Lung (tissue), 12 donors: ENCODE data around the gene PLIN5. TPM values are rescaled to one million over a fixed set of nuclear protein-coding genes. Genes with fewer than 3 reads are reported as not detected.

Experiments
- ATAC-seq: fragments of 200-7000 bp; cut with Tn5 transposase; one replicate; pipeline ENCODE4 v1.9.1; 2020; ENCODE audit warnings: moderate number of reproducible peaks; ENCODE audit not compliant: insufficient read depth, low FRiP score
- DNase-seq, 3 donors: peaks; one replicate each; pipeline ENCODE4 v3.0.0-alpha.2; 2013 to 2017
- H3K27ac ChIP-seq, 2 donors: one replicate each; pipeline ENCODE4 v1.5.1; 2013; ENCODE audit warnings: mild to moderate bottlenecking in 2 of 2, moderate library complexity in 2 of 2, control low read depth in 1 of 2, inconsistent platforms in 1 of 2, low read depth in 1 of 2, low read length in 1 of 2
- H3K27me3 ChIP-seq, 3 donors: one replicate each; pipeline ENCODE4 v1.5.1; 2013; ENCODE audit warnings: low read length in 2 of 3; ENCODE audit not compliant: control insufficient read depth in 3 of 3, insufficient read depth in 3 of 3
- H3K36me3 ChIP-seq, 4 donors: one replicate each; pipeline ENCODE4 v1.5.1; 2013; ENCODE audit warnings: low read length in 4 of 4, mild to moderate bottlenecking in 1 of 4, moderate library complexity in 1 of 4; ENCODE audit not compliant: control insufficient read depth in 4 of 4, insufficient read depth in 4 of 4
- H3K4me1 ChIP-seq, 5 donors: one replicate each; pipeline ENCODE4 v1.5.1; 2013; ENCODE audit warnings: low read length in 5 of 5, mild to moderate bottlenecking in 2 of 5, moderate library complexity in 1 of 5; ENCODE audit not compliant: control insufficient read depth in 5 of 5, insufficient read depth in 5 of 5
- H3K4me3 ChIP-seq: one replicate; pipeline ENCODE4 v1.5.1; 2013; ENCODE audit warnings: mild to moderate bottlenecking, control low read depth, moderate library complexity
- H3K9ac ChIP-seq, 2 donors: one replicate each; pipeline ENCODE4 v1.5.1; 2013; ENCODE audit warnings: low read length in 2 of 2, control low read depth in 1 of 2; ENCODE audit not compliant: insufficient read depth in 1 of 2
- H3K9me3 ChIP-seq, 4 donors: one replicate each; pipeline ENCODE4 v1.5.1; 2013; ENCODE audit warnings: low read length in 3 of 4, mild to moderate bottlenecking in 1 of 4, moderate library complexity in 1 of 4; ENCODE audit not compliant: control insufficient read depth in 4 of 4, insufficient read depth in 3 of 4
- CTCF ChIP-seq: IDR thresholded peaks from 2 replicates; pipeline ENCODE4 v1.5.1; 2012; ENCODE audit warnings: mild to moderate bottlenecking; ENCODE audit errors: control extremely low read depth, extremely low read depth
- WGBS, 2 donors: extraction: QIAGEN DNeasy Blood & Tissue Kit; methylation state at CpG; one replicate each; pipeline ENCODE4 v1.1.7; 2013; 5-methylcytosine and 5-hydroxymethylcytosine counted together
- polyA plus RNA-seq, 2 donors: library from polyadenylated mRNA; stranded (reverse); fragments of 200-250 nt; gene quantifications; one replicate each; pipeline ENCODE4 v1.2.1, GENCODE V29; 2013
- total RNA-seq, 2 donors: library from RNA; depleted of rRNA in 1 of 2; stranded (reverse); fragments of >200 nt in 1 of 2; gene quantifications; one replicate each; pipeline ENCODE4 v1.2.1, GENCODE V29; 2014 to 2021
- donor health status: control.
- donor health status: control.
- donor health status: Bipolar disorder and iron deficiency.
- donor health status: healthy.
- donor health status: DM: yes; HTN: yes; CAD: no.

The PLIN5 gene
- total and polyA plus RNA-seq, 4 donors = 7.5 to 37.3 (median 24.5) TPM

- no peaks in the 10 kb centered on the region for H3K4me1 ChIP-seq
- DNase-seq (no peak), ATAC-seq (no peak)
- no peak for TF ChIP-seq CTCF
- peaks cover 0 to 6% (median 0%) of the 10 kb centered on the region in 4 donors for H3K9me3 ChIP-seq
- H3K9ac ChIP-seq = no peak overlapping the region
- 96 to 97% methylated on average over 32 to 41 of the region's 41 CpGs for whole genome bisulfite sequencing, 2 donors
- no peak overlapping the region for H3K4me3 ChIP-seq
- H3K36me3 ChIP-seq = peaks cover 6 to 71% (median 25%) of the 10 kb centered on the region in 4 donors
- no peak overlapping the region for H3K27ac ChIP-seq
- H3K27me3 ChIP-seq = no peaks in the 10 kb centered on the region
Measured at GRCh38 chr19:4493104-4493928, 41.7 kb downstream of the PLIN5 start.

DNA sequence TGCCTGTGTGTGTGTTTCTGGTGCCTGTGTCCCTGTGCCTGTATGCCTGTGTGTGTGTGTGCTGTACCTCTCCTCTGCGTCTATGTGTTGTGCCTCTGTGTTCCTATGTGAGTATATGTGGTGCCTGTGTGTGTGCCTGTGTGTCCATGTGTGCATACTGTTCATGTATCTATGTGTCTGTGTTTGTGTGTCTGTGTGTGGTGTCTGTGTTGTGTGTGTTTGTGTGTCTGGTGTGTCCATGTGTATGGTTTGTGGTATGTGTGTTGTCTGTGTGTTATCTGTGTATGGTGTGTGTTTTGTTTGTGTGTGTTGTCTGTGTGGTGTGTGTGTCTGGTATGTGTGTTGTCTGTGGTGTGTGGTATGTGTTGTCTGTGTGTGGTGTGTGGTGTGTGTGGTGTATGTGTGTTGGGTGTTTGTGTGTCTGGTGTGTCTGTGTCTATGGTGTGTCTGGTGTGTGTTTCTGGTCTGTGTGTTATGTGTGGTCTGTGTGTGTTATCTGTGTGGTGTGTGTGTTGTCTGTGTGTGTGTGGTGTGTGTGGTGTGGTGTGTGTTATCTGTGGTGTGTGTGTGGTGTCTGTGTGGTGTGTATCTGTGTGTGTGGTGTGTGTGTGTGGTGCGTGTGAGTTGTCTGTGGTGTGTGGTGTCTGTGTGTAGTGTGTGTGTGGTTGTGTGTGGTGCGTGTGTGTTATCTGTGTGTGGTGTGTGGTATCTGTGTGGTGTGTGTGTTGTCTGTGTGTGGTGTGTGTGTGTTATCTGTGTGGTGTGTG lies 42.5 kb downstream of the PLIN5 start:
- Histone ChIP-seq H3K27ac (no peak overlapping the region), H3K36me3 (peaks cover 6 to 66% (median 26%) of the 10 kb centered on the region in 4 donors), H3K9me3 (peaks cover 0 to 6% (median 0%) of the 10 kb centered on the region in 4 donors), H3K4me3 (no peak overlapping the region), H3K4me1 (no peaks in the 10 kb centered on the region), H3K9ac (no peak overlapping the region), H3K27me3 (no peaks in the 10 kb centered on the region)
- WGBS, 2 donors = 98 to 100% methylated on average over 3 of the region's 3 CpGs
- DNase-seq (no peak), ATAC-seq (no peak)
- no peak for TF ChIP-seq CTCF

DNA sequence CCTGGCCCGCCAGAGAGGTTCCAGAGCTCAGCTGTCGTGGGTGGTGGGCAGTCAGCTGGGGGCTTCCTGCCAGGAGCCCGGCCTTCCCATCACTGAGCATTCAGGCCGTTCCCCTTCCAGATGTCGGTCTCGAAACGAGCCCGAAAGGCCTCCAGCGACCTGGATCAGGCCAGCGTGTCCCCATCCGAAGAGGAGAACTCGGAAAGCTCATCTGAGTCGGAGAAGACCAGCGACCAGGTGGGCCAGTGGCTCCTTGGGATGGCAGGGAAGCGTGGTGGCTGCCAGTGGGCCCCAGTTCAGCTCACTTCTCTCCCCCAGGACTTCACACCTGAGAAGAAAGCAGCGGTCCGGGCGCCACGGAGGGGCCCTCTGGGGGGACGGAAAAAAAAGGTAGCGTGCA lies 43.6 kb downstream of the PLIN5 start:
- no peak for DNase-seq
- WGBS, 2 donors = 97% methylated on average over 21 of the region's 21 CpGs
- no peak for TF ChIP-seq CTCF
- peaks cover 6 to 66% (median 26%) of the 10 kb centered on the region in 4 donors for H3K36me3 ChIP-seq
- peaks cover 0 to 6% (median 0%) of the 10 kb centered on the region in 4 donors for H3K9me3 ChIP-seq
- no peak overlapping the region for H3K27ac ChIP-seq
- H3K9ac ChIP-seq = no peak overlapping the region
- H3K4me3 ChIP-seq = no peak overlapping the region
- H3K27me3 ChIP-seq = no peaks in the 10 kb centered on the region
- ATAC-seq = no peak
- H3K4me1 ChIP-seq = no peaks in the 10 kb centered on the region
